ENCODE results near the gene SHF.
A peak's percentile ranks its signal among the peaks of the same experiment; 100 is the strongest.
"Not testable (repeated sequence)": the region's sequence is repeated elsewhere in the genome, so short reads cannot be mapped to it uniquely, and the experiment has no call there.

The SHF gene

DNA sequence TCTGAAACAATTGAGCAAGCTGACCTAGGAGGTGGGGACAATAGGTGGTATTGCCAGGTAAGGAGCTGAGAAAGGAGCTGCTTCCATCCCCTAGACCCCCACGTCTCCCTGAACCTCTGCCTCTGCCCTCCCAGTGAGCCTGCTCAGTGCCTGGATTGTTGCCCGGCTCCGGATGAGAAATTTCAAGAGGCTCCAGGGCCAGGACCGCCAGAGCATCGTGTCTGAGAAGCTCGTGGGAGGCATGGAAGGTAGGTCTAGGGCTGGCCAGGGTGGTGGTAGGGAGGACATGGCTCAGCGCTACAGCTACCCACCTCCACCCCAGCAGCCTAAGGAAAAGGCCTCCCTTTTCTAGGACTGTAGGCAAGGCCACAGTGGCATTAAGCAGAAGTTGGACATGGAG is 44.7 kb downstream of the SHF start:
- no peak for DNase-seq

DNA sequence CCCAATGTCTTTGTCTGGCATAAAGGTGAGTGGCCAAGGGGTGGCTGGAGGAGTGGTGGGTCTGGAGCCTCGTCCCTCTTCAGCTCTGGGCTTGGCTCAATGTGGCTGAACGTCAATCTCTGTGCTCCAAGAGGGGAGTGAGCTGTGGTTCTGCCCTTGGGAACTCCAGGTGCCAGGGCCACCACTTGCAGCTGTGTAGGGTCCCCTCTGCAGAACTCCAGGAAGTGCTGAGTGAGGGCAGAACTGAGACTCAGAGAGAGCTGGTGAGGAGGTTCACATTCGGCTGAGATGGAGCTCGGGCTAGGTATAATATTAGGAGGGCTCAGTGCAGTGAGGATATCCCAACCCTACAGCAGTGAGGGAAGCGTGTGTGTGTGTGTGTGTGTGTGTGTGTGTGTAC is 46.4 kb downstream of the SHF start:
- no peak for DNase-seq

DNA sequence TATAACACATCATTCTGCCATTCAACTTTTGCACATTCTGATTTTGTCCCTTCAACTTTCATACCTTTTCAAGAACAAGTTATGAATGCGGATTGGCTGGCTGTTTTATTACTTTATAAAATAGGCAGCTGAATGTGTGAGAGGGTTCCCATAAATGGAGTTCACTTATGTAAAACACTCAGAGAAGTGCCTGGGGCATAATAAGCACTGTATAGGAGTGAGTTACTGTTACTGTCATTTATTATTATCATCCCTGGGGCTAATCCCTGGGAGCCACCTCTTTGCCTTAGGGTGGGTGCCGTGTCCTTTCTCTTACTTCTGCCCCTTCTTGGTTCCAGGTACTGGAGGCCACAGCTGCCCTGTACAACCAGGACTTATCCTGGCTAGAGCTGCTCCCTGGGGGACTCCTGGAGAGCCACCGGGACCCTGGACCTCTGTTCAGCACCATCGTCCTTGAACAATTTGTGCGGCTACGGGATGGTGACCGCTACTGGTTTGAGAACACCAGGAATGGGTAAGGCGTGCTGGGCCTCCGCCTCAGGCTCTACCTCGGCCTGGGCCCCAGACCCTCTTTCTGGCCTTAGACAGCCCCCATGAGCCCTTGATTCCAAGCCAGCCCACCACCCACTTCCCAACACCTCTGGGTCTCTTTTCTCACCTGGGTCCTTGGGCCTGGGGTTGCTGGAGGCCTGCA is 47.1 kb downstream of the SHF start:
- DNase-seq, result no peak

DNA sequence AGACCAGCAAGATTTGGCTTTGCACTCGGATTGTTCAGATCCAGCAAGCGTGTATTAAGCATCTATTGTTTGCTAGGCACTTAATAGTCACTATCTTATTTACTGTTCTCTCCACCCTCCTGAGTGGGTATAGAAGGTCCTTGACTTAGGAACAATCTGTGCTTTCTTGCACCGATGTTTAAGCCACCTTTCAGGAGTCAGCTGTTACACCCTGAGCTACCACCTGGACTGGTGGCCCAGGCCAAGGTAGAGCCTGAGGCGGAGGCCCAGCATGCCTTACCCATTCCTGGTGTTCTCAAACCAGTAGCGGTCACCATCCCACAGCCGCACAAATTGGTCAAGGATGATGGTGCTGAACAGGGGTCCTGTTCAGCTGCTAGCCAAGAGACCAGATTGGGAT is 48.0 kb downstream of the SHF start:
- DNase-seq, result no peak

DNA sequence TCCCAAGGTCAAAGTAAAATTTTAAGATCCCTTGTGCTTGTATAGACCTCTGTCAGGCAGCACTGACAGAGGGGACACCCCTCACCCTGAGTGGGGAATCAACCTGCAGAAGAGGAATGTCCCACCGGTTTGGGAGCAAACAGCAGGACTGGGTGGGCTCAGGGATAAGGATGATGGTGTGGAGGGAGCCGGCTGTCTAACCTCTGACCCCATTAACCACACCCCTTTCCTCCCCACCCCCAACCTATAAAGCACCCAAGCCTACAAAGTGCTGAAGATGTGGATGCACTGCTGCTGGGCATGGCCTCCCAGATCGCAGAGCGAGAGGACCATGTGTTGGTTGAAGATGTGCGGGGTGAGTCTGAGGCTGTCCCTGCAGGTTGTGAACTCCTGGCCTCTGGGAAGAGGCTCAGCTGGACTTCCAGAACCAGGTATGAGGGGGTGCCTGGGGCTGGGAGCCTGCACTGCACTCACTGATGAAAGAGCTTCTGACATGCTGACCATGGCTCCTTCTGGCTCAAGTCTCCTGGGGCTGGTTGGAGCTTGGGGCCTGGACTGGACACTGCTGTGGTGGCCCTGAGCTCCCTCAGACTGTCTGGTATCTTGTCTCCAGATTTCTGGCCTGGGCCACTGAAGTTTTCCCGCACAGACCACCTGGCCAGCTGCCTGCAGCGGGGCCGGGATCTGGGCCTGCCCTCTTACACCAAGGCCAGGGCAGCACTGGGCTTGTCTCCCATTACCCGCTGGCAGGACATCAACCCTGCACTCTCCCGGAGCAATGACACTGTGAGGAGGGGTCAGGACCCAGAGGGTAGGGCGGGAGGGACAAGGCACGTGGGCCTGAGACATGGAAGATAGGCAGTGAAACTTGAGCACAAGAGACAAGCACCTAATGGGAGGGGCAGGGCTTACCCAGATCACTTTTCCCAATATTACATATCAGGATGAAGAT is 48.7 kb downstream of the SHF start:
- no peak for DNase-seq

DNA sequence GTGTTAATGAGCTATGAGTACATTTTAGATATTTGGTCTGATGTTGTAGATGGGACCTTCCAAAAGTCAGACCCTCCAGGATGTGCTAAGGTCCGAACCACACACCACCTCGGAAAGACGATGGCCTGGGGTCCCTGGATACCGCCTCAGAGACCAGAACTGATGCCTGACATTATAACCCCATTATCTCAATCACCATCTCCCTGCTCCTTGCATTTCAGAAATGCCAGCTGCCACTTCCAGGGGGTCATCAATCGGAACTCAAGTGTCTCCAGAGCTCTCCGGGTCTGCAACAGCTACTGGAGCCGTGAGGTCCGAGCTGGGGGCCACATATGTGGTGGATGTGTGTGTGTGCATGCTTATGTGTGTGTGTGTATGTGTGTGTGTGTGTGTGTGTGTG is 50.1 kb downstream of the SHF start:
- DNase-seq, result no peak

DNA sequence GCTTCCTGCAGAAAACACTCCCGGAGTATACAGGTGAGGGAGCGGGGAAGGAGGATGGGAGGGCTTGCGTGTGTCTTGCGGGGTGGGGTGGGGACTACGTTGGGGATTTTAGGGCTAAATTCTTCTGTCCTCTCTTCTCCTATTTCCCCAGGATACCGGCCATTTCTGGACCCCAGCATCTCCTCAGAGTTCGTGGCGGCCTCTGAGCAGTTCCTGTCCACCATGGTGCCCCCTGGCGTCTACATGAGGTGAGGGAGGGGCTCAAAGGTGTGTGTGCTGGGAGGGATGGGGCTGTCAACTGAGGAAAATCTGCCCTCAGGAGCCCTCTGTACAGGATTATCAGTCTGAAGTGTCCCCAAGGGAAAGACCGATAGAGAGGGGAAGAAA is 51.4 kb downstream of the SHF start:
- DNase-seq, result no peak

DNA sequence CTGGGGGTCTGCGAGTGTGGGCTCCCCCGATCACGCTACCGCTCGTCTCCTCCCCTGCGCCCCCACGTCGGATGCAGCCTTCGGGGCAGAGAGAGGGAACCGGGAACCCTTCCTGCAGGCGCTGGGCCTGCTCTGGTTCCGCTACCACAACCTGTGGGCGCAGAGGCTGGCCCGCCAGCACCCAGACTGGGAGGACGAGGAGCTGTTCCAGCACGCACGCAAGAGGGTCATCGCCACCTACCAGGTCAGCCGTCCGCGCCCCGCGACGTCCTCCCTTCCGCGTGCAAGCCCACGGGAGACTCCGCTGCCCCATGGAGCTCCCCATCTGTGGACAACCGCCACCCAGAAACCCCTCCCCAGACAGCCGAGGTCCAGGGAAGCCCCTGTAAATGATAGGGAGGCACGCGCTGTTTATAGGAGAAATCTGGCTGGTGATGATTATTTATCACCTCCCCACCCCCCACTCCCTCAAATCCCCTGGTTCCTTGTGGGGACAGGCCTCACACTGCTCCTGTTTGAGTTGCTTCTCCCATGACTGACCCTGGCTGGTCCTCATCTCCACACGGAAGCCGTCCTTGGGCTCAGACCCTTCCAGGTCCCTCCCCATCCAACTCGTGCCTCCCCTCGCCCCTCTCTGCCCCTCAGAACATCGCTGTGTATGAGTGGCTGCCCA is 51.9 kb downstream of the SHF start:
- not testable (repeated sequence) for DNase-seq

DNA sequence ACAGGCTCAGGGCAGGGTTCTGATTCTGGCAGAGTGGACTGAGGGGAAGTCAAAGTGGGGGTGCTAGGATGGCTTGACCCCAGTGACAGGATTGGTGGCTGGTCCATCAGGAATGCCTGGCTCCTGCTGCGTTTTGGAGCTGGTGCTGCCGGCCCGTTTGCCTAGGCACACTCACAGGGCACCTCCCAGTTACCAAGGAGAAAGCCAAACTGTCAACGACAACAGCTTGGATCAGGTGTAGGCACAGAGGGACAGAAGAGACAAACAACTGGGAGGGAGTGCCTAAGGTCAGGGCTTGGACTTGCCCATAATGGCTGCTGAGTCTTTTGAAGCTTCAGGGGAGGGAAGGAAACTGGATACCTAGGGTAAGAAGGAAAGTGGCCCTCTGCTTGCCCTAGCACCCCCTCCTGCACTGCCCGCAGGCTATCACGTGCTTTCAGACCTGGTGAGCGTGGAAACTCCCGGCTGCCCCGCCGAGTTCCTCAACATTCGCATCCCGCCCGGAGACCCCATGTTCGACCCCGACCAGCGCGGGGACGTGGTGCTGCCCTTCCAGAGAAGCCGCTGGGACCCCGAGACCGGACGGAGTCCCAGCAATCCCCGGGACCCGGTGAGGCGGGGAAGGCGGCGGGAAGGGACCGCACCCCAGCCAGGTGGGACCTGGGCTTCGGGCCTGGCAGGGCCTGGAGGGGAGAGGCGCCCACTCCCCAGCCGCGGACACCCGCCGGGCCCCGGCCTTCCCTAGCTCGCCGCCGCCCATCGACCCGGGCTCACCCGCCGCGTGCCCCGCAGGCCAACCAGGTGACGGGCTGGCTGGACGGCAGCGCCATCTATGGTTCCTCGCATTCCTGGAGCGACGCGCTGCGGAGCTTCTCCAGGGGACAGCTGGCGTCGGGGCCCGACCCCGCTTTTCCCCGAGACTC is 52.8 kb downstream of the SHF start:
- DNase-seq, result no peak

DNA sequence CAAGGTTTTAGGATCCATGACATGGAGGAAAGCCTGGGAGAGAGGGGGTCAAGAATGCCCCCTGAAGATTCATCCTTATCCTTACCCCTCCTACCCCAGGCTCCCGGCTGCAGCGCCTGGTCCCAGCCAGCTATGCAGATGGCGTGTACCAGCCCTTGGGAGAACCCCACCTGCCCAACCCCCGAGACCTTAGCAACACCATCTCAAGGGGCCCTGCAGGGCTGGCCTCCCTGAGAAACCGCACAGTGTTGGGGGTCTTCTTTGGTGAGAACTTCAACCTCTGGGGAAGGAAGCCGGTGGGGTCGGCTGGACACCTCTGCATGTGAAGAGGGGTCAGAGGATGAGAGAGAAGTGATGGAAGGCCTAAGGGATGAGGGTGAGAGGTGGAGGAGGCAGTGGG is 53.7 kb downstream of the SHF start:
- DNase-seq, result no peak

DNA sequence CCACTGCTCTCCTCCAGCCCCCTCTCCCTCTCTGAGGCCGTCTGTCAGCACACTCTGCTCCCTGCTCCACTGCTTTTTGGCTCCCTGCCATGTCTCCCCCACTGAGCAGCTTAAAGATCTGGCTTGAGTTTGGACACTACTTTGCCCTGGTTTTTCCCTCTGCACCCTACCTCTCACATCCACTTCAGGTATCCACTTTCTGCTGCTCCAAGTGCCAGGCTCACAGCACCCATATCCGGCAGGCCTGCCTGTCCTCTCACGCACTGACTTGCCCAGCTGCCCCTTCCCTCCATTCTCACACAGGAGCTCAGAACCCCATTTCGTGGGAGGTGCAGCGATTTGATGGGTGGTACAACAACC is 54.2 kb downstream of the SHF start:
- DNase-seq, result no peak

DNA sequence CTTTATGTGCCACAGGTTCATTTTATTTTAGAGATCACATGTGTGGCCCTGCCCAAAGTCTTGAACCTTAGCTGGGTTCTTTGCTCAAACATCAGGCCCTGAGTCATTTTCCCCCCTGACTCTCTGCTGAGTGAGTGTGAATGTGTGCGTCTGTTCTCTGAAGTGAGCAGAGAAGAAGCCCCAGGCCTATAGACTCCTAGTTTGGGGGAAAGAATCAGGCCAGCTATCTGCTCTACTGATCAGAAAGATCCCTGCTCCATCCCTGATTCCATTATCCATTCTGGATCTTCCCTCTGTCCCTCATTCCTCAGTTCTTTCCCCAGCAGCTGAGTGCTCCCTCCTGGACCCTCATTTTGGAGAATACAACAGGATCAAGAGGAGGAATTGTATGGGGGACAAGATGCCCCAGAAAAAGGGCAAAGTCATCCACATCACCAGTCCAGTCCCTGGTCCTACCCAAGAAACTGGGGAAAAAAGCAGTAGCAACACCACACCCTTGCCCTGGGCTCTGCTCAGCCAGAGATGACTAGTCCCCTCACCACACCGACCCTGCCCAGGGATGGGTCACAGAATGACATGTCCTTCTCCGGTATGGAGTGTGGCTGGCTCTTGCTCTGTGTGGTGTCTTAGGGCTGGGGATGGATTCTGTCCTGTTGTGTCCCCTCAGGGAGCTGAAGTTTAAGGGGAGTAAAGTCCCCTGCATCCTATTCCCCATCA is 54.8 kb downstream of the SHF start:
- no peak for DNase-seq

DNA sequence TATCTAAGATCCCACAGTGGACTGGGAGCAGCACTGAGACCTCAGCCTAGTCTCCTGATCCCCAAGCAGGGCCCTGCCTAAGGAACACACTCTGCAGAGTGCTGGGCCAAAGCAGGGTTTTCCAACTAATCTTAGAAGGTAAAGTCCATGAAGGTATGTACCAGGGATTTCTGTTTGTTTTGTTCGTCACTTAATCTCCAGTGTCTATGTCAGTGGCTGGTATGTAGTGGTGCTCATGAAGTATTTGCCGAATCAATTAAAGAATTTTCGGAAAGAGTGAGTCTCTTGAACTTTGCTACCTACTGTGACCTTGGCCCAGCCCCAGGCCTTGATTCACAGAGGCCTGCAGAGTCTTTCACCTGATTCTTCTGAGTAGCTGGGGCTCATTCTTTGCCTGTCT is 56.3 kb downstream of the SHF start:
- DNase-seq, result no peak

DNA sequence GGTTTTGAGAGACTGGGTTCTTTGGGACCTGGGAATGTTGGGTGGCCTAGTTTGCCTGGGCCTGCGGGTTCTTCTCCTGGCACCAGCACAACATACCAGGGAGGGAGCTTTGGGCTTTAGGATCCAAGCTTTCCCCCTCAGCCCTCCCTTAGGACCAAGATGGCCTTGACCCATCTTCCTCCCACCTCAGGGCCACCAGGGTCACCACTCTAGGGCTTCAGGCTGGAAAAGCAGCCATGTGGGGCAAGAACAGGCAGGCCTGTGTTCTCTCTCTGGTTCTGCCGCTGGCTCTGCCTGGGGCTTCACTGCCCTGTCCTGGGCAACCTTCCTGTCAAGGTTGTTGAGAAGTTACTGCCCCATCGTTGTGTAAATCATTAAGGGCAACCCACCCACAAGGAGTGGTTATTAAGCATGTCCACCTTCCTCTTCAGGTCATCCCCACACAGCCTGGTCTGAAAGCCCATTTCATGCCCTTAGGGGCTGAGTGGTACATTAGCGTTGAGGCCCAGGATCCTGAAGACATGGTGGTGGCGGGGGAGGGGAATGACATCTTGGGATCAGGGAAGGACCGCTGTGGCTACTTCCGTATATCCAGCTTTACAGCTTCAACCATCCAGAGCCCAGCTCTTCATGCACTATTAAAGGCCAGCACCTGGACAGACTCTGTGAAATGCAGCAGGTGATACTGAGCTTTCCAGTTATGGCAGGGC is 57.3 kb downstream of the SHF start:
- no peak for DNase-seq

DNA sequence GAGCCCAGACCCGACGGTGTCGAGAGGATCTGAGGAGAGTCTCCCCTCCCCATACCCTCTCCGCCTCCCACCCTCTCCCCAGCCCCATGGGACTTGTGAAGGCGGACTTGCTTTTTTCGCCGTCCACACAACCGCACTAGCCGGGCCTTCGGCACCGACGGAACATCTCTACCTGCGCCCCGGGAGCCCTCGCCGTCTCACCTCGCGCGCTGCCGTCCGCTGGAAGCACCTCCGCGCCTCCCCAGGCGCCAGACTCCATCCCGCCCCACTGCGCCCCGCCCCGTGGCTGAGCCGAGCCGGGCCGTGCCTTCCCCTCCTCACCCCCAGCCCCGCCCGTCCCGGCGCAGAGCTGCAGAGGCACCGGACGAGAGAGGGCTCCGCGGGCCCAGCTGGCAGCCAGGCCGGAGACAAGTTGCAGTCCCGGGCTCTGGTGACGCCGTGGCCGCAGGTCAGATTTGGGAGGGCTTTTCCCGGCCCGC is 58.1 kb downstream of the SHF start, which contains the start of the genes DUOX1 and DUOXA1:
Gene DUOX1 (plus strand): TSS at position 344 of the 479 bp plus-strand sequence. CDS start 1,973 bp downstream, outside the sequence.
Gene DUOXA1 (minus strand): TSS at position 229 of the 479 bp plus-strand sequence. CDS start 6,865 bp downstream, outside the sequence.
- DNase-seq, result peak in 1 of 2 experiments; percentile 23

DNA sequence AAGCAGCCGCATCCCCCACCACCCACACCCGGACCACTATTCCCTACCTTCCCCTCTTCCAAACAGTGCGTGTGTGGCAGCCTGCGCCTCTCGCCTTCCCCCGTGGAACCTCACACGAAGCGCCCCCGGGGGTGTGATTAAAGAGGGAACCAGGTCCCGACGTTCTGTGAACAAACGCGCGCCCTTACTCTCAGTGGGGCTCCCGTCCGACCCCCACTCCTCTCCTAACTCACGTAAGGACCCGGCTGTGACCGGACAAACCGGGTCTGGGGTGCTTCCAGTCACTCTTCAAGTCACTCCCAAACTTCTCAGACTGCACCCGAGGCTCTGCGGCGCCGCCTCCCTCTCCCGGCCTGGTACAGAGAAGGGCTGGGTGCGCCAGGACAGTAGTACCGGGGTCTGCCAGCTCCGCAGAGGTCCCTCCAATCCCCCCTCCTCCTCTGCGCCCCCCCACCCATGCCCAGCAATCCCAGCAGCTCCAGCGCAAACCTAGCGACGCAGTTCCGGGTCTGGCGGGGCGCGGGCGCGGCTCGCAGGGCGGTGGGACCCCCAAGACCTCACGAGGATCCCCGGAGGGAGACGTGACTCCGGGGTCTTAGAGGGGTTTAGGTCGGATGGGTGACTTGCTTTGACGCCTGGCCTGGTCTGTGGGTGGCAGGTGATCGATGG is 58.7 kb downstream of the SHF start:
- no peak for DNase-seq

DNA sequence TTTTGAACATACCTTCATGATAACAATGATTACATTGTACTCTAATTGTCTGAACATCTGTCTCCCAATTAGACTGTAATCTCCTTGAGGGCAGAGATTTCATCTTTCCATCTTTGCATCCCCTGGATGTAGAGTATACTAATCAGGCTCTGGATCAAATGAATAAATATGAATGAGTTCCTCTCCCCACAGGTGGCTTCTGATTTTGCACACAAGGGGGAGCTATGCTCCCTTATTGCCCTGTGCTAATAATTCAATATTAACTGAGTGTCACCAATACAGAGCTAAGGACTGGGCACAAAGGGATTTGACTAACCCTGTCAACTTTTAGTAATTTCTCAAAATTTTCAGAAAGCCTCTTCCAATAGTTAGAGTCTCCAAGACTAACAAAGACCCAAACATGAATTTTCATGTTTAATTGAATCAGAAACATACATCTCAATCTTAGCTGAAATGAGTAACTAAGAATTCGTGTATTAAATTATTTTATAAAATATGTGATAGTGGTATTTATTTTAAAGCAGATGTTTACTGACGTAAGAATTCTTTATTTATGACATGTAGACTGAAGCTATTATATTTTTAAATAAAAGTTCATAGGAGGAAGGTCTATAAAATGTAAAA is 61.1 kb downstream of the SHF start:
- peak; percentile 41 to 45 for DNase-seq

DNA sequence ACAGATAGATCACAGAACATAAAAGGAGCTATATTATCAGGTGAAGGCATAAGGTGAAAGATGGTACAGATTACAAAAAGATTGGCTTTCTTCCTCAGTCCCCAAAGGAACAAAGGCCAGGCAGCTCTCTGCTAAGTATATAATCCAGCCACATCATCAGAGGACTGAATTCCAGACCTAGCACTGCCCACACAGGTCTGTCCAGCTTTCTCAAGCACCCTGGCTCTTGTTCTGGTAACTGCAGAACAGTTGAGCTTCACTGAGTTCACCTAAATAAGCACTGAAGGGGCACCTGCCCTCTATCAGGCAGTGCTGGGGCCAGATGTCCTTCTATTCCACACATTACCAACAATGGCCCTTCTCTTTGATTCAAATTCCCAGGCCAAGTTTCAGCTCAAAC is 64.4 kb downstream of the SHF start:
- no peak for DNase-seq

DNA sequence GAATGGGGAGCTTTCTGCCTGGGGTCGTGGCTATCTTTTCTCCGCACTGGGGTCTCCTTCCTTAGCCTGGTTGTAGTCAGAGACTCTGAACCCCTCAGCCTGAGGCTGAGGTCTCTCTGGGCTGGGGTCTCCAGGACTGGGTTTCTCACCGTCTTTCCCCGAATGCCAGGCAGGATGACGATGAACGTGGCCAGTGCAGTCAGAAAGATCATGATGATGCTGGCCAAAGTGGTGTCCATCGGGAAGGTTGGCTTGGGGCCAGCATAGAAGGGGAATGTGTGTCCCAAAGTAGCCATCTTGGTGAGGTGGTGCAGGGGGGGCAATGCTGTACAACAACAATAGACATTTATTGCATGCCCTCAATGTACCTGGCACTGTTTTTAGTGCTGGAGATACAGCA is 65.0 kb downstream of the SHF start:
- no peak for DNase-seq
